ENCODE data around the gene GABBR1.

GABBR1 gene

DNA sequence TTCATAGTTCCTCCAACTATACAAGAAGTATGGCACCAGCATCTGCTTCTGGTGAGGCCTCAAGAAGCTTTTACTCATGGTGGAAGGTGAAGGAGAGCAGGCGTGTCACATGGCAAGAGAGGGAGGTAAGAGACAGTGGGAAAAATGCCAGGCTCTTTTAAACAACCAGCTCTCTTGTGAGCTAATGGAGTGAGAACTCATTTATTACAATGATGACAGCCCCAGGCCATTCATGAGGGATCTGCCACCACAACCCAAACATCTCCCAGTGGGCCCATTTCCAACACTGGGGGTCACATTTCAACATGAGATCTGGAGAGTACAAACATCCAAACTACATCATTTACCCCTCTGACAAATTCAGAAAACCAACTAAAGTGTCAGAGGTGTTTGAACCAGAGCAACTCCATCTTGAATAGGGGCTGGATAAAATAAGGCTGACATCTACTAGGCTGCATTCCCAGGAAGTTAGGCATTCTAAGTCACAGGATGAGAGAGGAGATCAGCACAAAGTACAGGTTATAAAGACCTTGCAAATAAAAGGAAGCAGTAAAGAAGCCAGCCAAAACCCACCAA is 71.3 kb downstream of the GABBR1 start:
- no peak for DNase-seq

- no peak for DNase-seq
Observed at GRCh38 chr6:29561091-29561490, 71.9 kb downstream of the GABBR1 start.

DNA sequence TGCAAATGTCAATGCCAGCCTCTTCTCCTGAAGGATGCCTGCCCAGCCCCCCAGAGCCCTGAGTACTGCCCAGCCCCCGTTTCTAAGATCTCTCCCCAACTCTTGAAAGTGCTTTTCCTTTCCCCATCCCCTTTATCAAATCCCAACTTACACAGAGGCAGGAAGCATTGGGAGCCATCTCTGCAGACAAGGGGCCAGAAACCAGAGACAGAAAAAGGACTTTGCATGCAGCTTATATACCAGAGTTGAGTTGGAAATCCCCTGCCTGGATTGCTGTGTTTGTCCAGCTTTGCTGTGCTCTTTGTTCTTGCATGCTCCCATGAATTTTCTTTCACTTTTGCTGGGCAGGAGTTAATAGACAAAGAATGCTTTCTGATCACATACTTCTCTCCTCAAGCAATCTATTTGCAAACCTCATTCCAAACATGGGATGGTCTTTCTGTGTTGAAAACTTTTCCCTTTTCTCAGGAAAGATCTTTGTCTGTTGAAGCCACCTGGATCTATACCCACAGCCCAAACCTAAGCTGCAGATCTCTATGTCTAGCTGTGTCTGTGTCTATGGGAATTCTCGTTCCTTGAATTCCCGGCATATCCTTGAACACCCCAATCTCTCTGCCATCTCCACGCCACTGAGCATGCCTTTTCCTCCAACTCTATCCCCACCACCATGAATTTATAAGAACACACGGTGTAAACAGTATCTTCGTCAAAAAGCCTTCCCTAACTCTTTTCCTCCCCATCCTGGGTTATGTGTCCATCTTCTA is 73.3 kb downstream of the GABBR1 start, which contains the start of gene UBD:
Gene UBD, minus strand, starts transcription at position 209 of the 764 bp plus-strand sequence. Its CDS starts 31 bp downstream, at position 178.
- no peak for DNase-seq

GRCh38 chr6:29558439-29559079 is 74.4 kb downstream of the GABBR1 start:
- no peak for DNase-seq

DNA sequence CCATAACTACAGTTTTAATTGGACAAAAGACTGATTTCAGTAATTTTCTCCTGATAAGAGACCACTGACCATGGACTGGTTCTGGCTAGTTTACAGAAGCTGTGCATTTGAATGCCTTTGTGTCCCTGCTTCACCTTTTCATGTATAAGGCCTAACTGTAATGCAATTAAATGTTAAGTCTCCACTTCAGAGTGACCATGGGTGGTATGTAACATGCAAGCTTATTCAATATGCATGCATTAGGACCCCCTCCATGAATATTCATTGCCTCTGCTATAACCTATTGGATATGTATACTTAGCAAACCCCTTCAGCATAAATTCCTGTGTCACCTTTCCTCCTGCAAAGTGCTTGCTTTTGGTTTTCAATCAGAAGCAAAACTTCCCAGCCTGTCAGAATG is 75.7 kb downstream of the GABBR1 start:
- DNase-seq, result no peak

GRCh38 chr6:29554764-29555163 is 78.2 kb downstream of the GABBR1 start:
- DNase-seq, result no peak

- DNase-seq, result no peak
Observed at GRCh38 chr6:29553268-29554057, 79.5 kb downstream of the GABBR1 start.

- no peak for DNase-seq
Observed at GRCh38 chr6:29552512-29553051, 80.4 kb downstream of the GABBR1 start.

GRCh38 chr6:29547573-29547972 is 85.4 kb downstream of the GABBR1 start:
- no peak for DNase-seq

- DNase-seq, result no peak
Observed at GRCh38 chr6:29537714-29538403, 95.1 kb downstream of the GABBR1 start.

DNA sequence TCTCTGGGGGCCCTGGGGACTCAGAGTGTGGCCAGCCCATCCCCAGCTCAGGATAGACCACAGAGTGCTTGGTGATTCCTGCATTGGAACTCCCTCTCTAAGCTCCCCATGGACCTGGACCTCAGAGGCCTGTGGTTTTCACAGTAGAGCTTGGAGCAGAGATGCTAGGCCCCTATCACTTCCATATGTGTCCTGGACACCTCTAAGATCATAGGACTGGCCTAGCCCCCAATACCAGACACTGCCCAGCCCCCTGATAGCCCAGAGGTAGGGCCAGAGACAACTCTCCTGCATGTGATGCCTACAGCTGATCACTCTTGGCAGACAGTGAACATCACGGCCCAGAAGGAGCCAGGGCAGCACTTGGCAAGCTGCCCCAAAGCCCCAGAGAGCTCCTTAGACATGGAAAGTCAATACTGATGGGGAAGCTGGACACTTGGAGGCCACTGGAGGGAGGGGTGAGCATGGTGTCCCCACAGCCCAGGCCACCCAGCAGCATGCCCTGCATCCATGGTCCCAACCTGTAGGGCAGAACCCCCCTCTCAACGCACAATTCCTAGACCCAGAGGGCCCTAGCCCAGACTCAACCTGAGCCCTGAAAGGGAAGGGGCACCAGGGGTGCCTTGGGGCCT is 100.5 kb downstream of the GABBR1 start:
- DNase-seq, result no peak

DNA sequence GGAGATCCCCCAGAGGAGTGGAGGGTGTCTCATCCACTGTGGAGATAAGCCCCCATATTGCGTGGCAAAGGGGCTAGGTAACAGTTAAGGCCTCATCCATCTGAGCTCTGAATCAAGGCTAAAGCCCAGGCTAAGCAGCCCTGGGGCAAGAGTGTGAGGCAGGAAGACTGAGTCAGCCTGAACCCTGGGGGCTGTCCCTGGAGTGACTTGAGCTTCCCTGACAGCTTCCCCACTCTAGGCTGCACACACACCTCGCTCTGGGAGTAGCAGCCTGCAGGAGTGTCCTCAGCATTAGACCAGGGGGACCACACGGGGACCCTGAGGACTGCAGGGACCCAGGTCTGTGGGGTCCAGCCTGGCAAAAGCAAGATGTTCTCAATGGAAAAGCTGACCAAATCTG is 101.3 kb downstream of the GABBR1 start:
- no peak for DNase-seq

DNA sequence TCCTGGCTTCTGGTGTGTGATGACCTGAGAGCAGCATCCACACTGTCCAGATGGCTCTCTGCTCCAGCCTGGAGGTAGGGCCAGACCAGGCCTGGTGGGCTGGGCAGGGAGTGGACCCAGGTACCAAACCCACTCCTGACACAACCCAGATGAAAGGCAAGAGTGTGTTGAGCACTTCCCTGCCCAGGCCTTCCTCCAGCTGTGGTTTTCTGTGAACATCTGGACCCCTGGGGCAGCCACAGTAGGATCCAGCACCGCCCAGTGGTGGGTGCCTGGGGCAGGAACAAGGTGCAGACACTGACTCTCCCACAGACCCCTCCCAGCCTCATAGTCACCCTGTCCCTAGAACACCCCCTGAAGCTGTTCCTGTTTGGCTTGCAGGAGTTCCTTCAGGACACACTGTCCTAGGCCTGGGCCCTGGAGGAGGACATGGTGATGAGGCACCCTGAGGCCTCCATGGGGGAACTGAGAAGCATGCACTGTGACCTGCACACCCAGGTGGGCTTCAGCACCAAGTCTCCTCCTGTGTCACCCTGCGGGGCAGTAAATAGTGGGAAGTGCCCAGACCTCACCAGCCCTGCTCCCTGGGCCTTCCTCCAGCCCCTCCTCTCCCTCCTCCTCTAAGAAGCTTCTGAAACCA is 102.2 kb downstream of the GABBR1 start:
- no peak for DNase-seq

- no peak for DNase-seq
Observed at GRCh38 chr6:29529956-29530355, 103.0 kb downstream of the GABBR1 start.

- no peak for DNase-seq
Observed at GRCh38 chr6:29528988-29529560, 103.9 kb downstream of the GABBR1 start.

DNA sequence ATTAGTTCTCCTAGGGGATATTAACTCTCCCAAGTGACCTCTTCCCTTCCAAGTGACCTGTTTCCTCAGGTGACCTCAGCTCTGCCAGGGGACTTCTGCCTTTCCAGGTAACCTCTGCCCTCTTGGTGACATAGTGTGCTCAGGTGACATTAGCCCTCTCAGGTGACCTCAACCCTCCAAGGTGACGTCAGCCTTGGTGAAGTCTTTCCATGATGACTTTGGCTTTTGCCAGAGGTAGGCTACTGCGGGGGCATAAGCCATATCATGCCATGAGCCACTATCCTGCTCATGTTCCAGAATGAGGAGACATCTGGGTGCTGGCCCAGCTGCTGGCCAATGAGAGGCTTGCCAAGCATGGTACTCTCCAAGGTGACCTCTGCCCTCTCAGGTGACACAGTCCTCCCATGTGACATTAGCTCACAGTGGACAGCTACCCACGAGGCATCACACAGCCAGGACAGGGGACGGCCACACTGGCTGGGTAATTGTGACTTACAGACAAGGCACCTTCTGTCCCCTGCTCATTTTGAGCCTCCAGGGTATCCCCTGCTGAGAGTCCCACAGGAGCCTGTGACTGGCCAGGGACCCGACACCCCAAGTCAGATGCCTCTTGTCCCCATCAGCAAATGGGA is 104.6 kb downstream of the GABBR1 start:
- DNase-seq, result no peak

- DNase-seq, result no peak
Observed at GRCh38 chr6:29527564-29527963, 105.4 kb downstream of the GABBR1 start.

- no peak for DNase-seq
Observed at GRCh38 chr6:29527126-29527525, 105.9 kb downstream of the GABBR1 start.

DNA sequence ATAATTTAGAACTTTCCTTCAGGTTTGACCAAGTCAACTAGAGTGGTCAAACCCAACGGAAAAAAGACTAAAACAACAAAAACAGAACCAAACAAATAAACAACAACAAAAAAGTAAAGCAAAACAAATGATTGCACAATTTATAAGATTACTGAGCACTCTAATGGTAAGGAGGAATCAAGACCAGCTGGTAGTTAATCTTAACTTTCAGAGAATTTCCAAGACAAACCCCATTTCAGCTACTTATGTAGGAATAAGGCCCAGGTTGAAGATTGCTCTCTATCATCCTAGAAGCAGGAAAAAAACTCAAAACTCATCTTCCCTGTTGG is 107.7 kb downstream of the GABBR1 start:
- DNase-seq, result no peak

GRCh38 chr6:29524444-29525310 is 108.3 kb downstream of the GABBR1 start:
- no peak for DNase-seq

Data from NCI-H526 treated with DMSO at 0.1 percent for 48 hours (cell line).